GM19455 (cell line): ENCODE measurements around the gene CHPT1.
"Not testable (repeated sequence)": the region's sequence is repeated elsewhere in the genome, so short reads cannot be mapped to it uniquely, and the experiment has no call there.

Experiments used
- ATAC-seq: cut with Tn5 transposase; IDR thresholded peaks from one replicate; pipeline ENCODE4 v1.9.1; 2021; ENCODE audit not compliant: unreplicated experiment

Gene CHPT1

GRCh38 chr12:101681627-101682026 lies 15.8 kb upstream of the CHPT1 start:
- not testable (repeated sequence) for ATAC-seq

- no peak for ATAC-seq
Measured at GRCh38 chr12:101685092-101685491, 12.3 kb upstream of the CHPT1 start.

GRCh38 chr12:101686176-101686575 lies 11.3 kb upstream of the CHPT1 start:
- no peak for ATAC-seq

- no peak for ATAC-seq
Measured at GRCh38 chr12:101690544-101691098, 6.8 kb upstream of the CHPT1 start.

DNA sequence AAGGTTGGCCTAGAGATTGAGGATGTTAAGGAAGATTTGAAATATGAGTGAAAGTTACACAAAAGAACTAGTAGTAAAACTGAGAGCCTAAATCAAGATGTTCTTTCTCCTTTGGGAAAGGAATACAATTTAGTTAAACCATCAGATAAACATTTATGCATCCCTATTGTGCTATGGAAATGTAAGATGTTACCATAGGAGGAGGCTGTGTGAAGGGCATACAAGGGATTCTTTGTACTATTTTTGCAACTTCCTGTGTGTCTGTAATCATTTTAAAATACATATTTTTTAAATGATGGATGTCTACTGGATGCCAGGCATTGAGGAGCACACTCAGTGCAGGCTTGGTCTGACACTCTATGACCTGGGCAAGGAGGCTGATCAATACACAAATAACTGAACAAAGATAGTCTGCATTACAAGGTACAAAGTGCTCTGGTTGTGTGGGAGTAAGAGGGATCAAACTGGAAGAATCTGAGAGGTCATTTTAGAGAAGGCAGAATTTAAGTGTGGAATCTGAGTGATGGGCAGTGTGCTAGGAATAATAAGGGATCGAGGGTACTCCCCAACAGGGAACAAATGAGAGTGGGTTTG lies 5.8 kb upstream of the CHPT1 start:
- no peak for ATAC-seq

- ATAC-seq = no peak
Measured at GRCh38 chr12:101694297-101694848, 3.1 kb upstream of the CHPT1 start.

GRCh38 chr12:101694986-101695385 lies 2.5 kb upstream of the CHPT1 start:
- ATAC-seq = no peak

GRCh38 chr12:101695706-101696105 lies 1.7 kb upstream of the CHPT1 start:
- no peak for ATAC-seq

DNA sequence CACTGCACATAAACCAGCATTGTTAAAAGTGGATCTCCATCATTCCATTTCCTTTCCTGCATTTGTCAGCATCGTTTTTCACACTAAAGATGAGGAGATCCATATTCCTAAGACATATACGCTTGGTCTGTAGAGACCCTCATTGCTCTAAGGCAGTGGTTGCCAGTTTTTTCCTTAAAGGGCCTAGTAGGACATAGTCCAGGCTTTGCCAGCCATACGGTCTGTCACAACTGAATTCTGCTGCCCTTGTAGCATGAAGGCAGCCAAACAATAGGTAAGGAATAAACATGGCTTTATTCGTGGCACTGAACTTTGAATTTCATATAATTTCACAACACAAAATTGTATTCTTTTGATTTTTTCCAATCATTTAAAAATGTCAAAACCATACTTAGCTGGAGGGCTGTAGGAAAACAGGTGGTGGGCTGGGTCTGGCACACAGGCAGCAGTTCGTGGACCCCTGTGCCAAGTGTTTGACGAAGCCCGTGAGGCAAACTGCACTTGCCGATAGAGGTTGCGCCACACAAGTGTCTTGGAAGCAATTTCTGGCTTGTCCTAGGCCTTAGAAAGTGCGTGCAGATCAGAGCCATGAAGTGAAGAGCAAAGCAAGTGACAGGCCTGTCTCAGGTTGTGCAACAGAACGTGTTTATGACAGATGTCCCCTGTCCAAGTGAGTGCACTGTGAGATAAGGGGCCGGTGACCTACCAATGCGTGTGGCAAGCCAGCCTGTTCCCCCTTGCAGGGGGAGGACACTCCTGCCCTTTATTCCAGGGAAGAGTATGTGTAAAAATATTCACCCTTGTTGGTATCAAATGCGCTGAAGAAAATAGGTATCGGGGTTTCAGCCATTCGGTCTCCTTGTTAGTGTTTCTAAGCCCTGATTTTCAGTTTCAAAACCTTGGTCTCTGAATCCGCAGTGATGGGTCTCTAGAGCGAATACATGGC lies 916 bp upstream of the CHPT1 start:
- peak; percentile 4 for ATAC-seq

DNA sequence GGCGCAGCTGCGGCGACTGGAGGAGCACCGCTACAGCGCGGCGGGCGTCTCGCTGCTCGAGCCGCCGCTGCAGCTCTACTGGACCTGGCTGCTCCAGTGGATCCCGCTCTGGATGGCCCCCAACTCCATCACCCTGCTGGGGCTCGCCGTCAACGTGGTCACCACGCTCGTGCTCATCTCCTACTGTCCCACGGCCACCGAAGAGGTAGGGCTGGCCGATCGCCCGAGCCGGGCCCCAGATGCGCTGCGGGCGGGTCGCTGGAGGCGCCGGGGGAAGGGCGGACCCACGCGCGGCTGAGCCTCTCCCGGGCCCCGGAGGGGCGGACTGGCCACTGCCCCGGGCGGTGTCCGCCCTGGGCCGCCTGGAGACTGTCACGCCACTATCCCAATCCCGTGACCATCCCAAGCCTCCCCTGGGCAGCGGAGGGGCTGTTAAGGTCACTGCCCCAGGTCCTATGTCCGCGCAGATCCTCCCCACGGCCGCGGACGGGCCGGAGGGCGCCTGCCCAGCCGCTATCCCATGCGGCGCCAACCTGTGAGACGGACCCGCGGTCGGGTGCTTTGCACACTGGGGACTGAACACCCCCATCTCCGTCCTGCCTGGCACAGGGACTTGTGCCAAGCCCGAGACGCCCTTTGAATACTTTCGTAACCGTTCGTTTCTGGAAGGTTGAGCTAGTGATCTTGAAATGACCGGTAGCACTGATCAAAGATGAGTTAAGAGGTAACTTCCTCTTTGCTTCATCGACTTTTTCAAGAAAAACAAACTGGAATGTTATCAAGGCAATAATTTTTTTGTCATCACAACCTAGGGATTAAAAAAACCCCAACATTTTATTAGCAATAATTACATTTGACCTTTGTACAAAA lies 725 bp downstream of the CHPT1 start:
- peak; percentile 41 for ATAC-seq

GRCh38 chr12:101698800-101699347 lies 1.4 kb downstream of the CHPT1 start:
- ATAC-seq = no peak

DNA sequence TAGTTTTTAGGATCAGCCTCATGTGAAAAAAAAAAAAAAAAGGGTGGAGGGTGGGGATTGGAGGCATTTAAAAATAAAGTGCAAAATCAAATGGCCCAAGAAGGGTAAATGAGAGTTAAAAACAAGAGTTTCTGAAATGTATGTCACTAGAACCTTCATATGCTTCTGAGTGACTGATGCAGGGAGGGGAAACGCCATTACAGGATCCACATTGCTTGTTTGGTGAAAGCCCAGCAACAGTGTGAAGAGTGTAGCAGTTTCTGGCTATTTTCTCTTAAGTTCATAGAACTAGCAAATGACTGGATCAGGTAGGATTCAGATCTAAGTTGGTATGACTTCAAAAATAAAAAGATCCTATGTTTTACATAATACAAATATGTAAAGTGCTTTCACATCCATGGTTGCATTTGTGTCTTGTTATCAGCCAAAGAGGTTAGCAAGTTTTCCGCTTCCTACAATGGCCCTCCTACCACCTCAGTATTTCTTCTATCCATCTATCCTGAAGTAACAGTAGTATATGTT lies 2.9 kb downstream of the CHPT1 start:
- no peak for ATAC-seq

DNA sequence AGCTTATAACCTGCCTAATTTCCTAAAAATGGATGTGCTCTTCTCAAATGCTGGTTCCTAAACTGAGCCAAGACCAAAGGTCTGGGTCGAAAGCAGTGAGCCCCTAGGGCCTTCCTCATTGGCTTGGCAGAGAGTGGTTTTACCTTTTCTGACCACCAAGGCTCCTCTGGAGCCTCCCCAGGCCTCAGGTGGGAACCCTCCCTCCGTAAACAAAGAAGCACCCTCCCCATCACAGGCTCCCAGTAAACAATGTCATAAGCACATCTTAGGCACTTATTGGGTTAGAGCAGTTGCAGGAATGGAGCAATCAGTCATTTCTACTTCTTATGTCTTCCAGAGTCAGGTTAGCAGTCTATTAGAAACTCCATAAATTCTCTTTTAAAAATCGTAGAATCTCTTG lies 6.0 kb downstream of the CHPT1 start:
- ATAC-seq = no peak

DNA sequence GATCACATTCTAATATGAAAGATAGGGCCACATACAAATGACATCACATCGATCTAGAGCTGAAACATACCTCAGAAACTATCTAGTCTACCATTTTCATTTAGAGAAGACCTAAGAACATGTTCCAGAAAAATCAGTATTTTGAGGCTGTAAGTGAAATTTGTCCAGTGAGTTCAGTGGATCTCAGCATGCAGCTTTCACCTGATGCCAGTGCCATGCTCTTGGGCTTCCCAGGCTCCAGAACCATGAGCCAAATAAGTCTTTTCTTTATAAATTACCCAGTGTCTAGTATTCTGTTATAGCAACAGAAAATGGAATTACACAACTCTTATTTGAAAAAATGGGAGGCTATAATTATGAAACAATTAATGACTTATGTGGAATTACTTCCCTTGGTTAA lies 9.0 kb downstream of the CHPT1 start:
- no peak for ATAC-seq

DNA sequence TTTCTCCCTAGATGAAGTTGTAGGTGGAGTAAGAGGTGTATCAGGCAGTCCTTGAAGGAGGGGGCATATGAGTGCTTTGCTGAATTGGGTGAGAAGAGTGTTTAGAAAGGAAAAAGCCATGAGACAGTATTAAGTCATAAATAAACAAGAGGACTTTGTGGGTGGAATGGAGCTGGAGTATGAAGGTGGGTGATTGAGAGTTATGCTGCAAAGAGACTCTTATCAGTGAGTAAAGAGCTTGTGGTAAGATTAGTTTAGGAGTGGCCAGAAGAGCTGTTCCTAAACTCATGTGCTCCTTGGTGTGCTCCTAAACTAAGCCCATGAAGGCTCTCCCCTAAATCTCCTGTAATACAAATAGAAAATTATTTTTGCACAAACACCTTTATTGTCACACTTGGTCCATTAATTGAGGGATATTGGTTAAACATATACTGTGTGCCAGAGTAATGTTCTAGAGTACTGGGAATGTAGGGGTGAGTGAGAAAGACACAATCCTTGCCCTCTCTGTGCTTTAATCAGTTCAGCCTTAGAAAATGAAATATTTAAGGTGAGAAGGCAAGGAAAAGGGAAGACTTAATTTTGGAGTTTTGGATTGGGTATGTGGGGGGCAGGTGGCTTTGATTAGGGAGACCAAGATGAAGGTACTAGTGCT lies 9.8 kb downstream of the CHPT1 start:
- no peak for ATAC-seq

DNA sequence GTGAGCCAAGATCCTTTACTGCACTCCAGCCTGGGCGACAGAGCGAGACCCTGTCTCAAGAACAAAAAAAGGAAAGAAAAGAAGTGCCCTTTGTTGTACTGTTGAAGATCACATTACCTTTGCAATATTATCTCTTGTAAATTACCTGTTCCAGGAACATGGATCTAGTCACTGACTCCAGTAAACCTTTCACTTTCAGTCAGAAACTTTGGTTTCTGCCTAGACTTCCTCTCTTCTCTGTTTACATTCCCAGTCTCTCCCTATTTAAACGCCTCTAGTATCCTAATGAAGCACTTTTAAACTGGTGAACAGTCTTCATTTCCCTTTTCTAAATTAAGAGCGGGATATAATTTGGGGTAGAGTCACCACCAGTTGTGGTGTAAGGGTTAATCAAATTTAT lies 12.8 kb downstream of the CHPT1 start:
- no peak for ATAC-seq

DNA sequence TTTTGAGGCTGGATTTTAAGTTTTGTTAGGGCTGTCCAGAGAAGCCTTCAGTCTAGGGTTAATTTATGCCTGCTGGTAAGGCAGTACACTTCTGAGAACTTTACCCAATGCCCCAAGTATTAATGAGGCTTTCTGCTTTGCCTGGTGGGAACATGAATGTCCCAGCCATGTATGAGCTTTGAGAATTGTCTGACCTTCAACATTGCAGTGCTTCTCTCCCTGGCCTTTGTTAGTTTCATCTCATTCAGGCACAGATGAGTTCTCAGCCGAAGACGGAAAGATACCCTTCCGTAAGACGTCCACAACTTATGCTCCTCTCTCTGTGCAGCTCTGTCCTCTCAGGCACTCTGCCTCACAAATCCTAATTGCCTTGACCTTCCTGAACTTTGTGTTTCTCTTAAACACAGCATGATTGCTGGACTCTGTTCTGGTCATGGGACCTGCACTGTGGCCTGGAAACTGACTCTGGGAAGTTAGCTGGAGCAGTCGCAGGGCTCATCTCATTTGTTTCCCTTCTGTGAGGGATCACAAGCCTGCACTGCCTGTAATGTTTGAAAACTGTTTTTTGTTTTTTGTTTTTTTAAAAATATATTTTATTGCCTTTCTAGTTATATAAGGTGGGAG lies 15.7 kb downstream of the CHPT1 start:
- ATAC-seq = no peak

- ATAC-seq = no peak
Measured at GRCh38 chr12:101713930-101714329, 16.5 kb downstream of the CHPT1 start.

GRCh38 chr12:101714877-101715444 lies 17.5 kb downstream of the CHPT1 start:
- ATAC-seq = no peak
